Activated T-cell treated with anti-CD3 and anti-CD28 coated beads for 4 hours (primary cell): Measurements from ENCODE around the gene CYP46A1.
"Not testable (repeated sequence)": the region's sequence is repeated elsewhere in the genome, so short reads cannot be mapped to it uniquely, and the experiment has no call there.

Source experiments
- DNase-seq: peaks from one replicate; pipeline ENCODE4 v3.0.0-alpha.2; 2020

CYP46A1 gene

GRCh38 chr14:99658218-99658845 lies 25.8 kb upstream of the CYP46A1 start:
- no peak for DNase-seq

GRCh38 chr14:99659333-99659741 lies 24.8 kb upstream of the CYP46A1 start:
- no peak for DNase-seq

GRCh38 chr14:99660006-99660566 lies 24.0 kb upstream of the CYP46A1 start:
- no peak for DNase-seq

- no peak for DNase-seq
Measured at GRCh38 chr14:99660794-99661193, 23.3 kb upstream of the CYP46A1 start.

GRCh38 chr14:99661206-99661605 lies 22.9 kb upstream of the CYP46A1 start:
- DNase-seq = not testable (repeated sequence)

- no peak for DNase-seq
Measured at GRCh38 chr14:99662846-99663245, 21.3 kb upstream of the CYP46A1 start.

GRCh38 chr14:99663386-99664057 lies 20.6 kb upstream of the CYP46A1 start:
- DNase-seq = no peak

- DNase-seq = no peak
Measured at GRCh38 chr14:99664058-99664936, 19.8 kb upstream of the CYP46A1 start.

GRCh38 chr14:99664937-99665273 lies 19.2 kb upstream of the CYP46A1 start:
- DNase-seq = no peak

- DNase-seq = no peak
Measured at GRCh38 chr14:99666533-99666932, 17.6 kb upstream of the CYP46A1 start.

- no peak for DNase-seq
Measured at GRCh38 chr14:99667045-99667444, 17.1 kb upstream of the CYP46A1 start.

GRCh38 chr14:99667821-99668220 lies 16.3 kb upstream of the CYP46A1 start:
- no peak for DNase-seq

- DNase-seq = no peak
Measured at GRCh38 chr14:99668307-99669295, 15.5 kb upstream of the CYP46A1 start.

- DNase-seq = no peak
Measured at GRCh38 chr14:99670361-99671234, 13.5 kb upstream of the CYP46A1 start.

GRCh38 chr14:99671235-99672224 lies 12.6 kb upstream of the CYP46A1 start:
- DNase-seq = no peak

GRCh38 chr14:99672506-99673304 lies 11.4 kb upstream of the CYP46A1 start:
- DNase-seq = no peak

GRCh38 chr14:99673305-99674063 lies 10.6 kb upstream of the CYP46A1 start:
- DNase-seq = no peak

- no peak for DNase-seq
Measured at GRCh38 chr14:99674064-99674650, 9.9 kb upstream of the CYP46A1 start.
